HepG2 (cell line): Measurements from ENCODE around the gene KIRREL3.

Source experiments
- ASH2L ChIP-seq: fragments of 300-600, 200-600 bp; sonication (generic); IDR thresholded peaks from 2 replicates; pipeline ENCODE4 v1.7.0; 2017; ENCODE audit warnings: low read depth, mild to moderate bottlenecking, moderate library complexity, mixed read lengths, low read length; ENCODE audit not compliant: insufficient read length
- EZH2 ChIP-seq: conservative IDR thresholded peaks from 2 replicates; pipeline ENCODE4 v1.6.1; 2012; ENCODE audit warnings: mild to moderate bottlenecking, low read depth, low read length, moderate library complexity
- HHEX ChIP-seq: IDR thresholded peaks from 2 replicates; pipeline ENCODE4 v1.6.1; 2016; ENCODE audit warnings: control low read depth
- NFIC ChIP-seq: IDR thresholded peaks from 2 replicates; pipeline ENCODE4 v1.6.1; 2012; ENCODE audit warnings: mild to moderate bottlenecking, low read length, inconsistent platforms
- POLR2A ChIP-seq, 2 experiments: IDR thresholded peaks; 2 replicates each; pipeline ENCODE4 v1.6.1; 2011; ENCODE audit warnings: low read depth in 2 of 2, low read length in 2 of 2, mild to moderate bottlenecking in 1 of 2, moderate library complexity in 1 of 2; ENCODE audit not compliant: insufficient read depth in 1 of 2
- SIN3B ChIP-seq: fragments of 150-350 bp; IDR thresholded peaks from 2 replicates; pipeline ENCODE4 v1.6.1; 2014; ENCODE audit warnings: low read length
- ZNF263 ChIP-seq: sonication (generic); formaldehyde crosslinking; IDR thresholded peaks from 2 replicates; pipeline ENCODE4 v1.4.0; 2020; ENCODE audit warnings: missing genetic modification reagents
- TF ChIP-seq, protein P1 (sequence below), 2 experiments: IDR thresholded peaks; 2 replicates each; pipeline ENCODE4 v1.6.1; 2011 to 2012; ENCODE audit warnings: low read length in 2 of 2, borderline replicate concordance in 1 of 2, low read depth in 1 of 2, mild to moderate bottlenecking in 1 of 2, moderate library complexity in 1 of 2
- TF ChIP-seq, protein P2 (sequence below): sonication (generic); formaldehyde crosslinking; IDR thresholded peaks from 2 replicates; pipeline ENCODE4 v1.5.0; 2020; ENCODE audit warnings: mild to moderate bottlenecking, missing genetic modification reagents, moderate library complexity
- TF ChIP-seq, protein P3 (sequence below): sonication (generic); formaldehyde crosslinking; IDR thresholded peaks from 2 replicates; pipeline ENCODE4 v1.4.0; 2020; ENCODE audit warnings: mild to moderate bottlenecking, missing genetic modification reagents
- TF ChIP-seq, protein P4 (sequence below): sonication (generic); formaldehyde crosslinking; IDR thresholded peaks from 2 replicates; pipeline ENCODE4 v1.4.0; 2020; ENCODE audit warnings: missing genetic modification reagents, borderline replicate concordance
- TF ChIP-seq, protein P5 (sequence below): sonication (generic); formaldehyde crosslinking; IDR thresholded peaks from 2 replicates; pipeline ENCODE4 v1.4.0; 2020; ENCODE audit warnings: low read depth, mild to moderate bottlenecking, missing genetic modification reagents
- TF ChIP-seq, protein P6 (sequence below): IDR thresholded peaks from 2 replicates; pipeline ENCODE4 v1.6.1; 2012; ENCODE audit warnings: inconsistent platforms

DNA sequence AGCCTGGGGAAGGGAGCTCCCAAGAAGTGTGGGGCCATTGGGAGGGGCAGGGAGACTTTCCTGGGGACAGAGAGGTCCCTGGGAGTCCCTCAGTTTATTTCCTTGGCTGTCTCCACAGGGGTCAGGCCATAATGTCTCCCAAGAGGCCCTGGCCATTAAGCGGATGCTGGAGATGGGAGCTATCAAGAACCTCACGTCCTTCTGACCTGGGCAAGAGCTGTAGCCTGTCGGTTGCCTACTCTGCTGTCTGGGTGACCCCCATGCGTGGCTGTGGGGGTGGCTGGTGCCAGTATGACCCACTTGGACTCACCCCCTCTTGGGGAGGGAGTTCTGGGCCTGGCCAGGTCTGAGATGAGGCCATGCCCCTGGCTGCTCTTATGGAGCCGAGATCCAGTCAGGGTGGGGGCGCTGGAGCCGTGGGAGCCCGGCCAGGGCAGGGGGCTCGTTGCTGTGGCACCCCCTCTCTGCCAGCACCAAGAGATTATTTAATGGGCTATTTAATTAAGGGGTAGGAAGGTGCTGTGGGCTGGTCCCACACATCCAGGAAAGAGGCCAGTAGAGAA lies 586.6 kb downstream of the KIRREL3 start:
- TF ChIP-seq ASH2L (no peak), EZH2 (no peak), POLR2A (IDR thresholded peaks at IDR 0.05; ENCODE audit: insufficient read depth in 1 of 2, low read depth in 2 of 2, low read length in 2 of 2) (no peak), NFIC (no peak), ZNF263 (CRISPR knock-in tag) (no peak), HHEX (CRISPR knock-in tag) (no peak), SIN3B (no peak)
- TF ChIP-seq, protein P1, sequence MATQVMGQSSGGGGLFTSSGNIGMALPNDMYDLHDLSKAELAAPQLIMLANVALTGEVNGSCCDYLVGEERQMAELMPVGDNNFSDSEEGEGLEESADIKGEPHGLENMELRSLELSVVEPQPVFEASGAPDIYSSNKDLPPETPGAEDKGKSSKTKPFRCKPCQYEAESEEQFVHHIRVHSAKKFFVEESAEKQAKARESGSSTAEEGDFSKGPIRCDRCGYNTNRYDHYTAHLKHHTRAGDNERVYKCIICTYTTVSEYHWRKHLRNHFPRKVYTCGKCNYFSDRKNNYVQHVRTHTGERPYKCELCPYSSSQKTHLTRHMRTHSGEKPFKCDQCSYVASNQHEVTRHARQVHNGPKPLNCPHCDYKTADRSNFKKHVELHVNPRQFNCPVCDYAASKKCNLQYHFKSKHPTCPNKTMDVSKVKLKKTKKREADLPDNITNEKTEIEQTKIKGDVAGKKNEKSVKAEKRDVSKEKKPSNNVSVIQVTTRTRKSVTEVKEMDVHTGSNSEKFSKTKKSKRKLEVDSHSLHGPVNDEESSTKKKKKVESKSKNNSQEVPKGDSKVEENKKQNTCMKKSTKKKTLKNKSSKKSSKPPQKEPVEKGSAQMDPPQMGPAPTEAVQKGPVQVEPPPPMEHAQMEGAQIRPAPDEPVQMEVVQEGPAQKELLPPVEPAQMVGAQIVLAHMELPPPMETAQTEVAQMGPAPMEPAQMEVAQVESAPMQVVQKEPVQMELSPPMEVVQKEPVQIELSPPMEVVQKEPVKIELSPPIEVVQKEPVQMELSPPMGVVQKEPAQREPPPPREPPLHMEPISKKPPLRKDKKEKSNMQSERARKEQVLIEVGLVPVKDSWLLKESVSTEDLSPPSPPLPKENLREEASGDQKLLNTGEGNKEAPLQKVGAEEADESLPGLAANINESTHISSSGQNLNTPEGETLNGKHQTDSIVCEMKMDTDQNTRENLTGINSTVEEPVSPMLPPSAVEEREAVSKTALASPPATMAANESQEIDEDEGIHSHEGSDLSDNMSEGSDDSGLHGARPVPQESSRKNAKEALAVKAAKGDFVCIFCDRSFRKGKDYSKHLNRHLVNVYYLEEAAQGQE (IDR thresholded peaks at IDR 0.05; ENCODE audit: borderline replicate concordance in 1 of 2, low read depth in 1 of 2, low read length in 2 of 2): no peak
- TF ChIP-seq, protein P2, sequence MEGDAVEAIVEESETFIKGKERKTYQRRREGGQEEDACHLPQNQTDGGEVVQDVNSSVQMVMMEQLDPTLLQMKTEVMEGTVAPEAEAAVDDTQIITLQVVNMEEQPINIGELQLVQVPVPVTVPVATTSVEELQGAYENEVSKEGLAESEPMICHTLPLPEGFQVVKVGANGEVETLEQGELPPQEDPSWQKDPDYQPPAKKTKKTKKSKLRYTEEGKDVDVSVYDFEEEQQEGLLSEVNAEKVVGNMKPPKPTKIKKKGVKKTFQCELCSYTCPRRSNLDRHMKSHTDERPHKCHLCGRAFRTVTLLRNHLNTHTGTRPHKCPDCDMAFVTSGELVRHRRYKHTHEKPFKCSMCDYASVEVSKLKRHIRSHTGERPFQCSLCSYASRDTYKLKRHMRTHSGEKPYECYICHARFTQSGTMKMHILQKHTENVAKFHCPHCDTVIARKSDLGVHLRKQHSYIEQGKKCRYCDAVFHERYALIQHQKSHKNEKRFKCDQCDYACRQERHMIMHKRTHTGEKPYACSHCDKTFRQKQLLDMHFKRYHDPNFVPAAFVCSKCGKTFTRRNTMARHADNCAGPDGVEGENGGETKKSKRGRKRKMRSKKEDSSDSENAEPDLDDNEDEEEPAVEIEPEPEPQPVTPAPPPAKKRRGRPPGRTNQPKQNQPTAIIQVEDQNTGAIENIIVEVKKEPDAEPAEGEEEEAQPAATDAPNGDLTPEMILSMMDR: no peak
- TF ChIP-seq, protein P3, sequence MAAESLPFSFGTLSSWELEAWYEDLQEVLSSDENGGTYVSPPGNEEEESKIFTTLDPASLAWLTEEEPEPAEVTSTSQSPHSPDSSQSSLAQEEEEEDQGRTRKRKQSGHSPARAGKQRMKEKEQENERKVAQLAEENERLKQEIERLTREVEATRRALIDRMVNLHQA: no peak
- TF ChIP-seq, protein P4, sequence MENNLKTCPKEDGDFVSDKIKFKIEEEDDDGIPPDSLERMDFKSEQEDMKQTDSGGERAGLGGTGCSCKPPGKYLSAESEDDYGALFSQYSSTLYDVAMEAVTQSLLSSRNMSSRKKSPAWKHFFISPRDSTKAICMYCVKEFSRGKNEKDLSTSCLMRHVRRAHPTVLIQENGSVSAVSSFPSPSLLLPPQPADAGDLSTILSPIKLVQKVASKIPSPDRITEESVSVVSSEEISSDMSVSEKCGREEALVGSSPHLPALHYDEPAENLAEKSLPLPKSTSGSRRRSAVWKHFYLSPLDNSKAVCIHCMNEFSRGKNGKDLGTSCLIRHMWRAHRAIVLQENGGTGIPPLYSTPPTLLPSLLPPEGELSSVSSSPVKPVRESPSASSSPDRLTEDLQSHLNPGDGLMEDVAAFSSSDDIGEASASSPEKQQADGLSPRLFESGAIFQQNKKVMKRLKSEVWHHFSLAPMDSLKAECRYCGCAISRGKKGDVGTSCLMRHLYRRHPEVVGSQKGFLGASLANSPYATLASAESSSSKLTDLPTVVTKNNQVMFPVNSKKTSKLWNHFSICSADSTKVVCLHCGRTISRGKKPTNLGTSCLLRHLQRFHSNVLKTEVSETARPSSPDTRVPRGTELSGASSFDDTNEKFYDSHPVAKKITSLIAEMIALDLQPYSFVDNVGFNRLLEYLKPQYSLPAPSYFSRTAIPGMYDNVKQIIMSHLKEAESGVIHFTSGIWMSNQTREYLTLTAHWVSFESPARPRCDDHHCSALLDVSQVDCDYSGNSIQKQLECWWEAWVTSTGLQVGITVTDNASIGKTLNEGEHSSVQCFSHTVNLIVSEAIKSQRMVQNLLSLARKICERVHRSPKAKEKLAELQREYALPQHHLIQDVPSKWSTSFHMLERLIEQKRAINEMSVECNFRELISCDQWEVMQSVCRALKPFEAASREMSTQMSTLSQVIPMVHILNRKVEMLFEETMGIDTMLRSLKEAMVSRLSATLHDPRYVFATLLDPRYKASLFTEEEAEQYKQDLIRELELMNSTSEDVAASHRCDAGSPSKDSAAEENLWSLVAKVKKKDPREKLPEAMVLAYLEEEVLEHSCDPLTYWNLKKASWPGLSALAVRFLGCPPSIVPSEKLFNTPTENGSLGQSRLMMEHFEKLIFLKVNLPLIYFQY: no peak
- TF ChIP-seq, protein P5, sequence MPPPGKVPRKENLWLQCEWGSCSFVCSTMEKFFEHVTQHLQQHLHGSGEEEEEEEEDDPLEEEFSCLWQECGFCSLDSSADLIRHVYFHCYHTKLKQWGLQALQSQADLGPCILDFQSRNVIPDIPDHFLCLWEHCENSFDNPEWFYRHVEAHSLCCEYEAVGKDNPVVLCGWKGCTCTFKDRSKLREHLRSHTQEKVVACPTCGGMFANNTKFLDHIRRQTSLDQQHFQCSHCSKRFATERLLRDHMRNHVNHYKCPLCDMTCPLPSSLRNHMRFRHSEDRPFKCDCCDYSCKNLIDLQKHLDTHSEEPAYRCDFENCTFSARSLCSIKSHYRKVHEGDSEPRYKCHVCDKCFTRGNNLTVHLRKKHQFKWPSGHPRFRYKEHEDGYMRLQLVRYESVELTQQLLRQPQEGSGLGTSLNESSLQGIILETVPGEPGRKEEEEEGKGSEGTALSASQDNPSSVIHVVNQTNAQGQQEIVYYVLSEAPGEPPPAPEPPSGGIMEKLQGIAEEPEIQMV (CRISPR knock-in tag): no peak
- TF ChIP-seq, protein P6, sequence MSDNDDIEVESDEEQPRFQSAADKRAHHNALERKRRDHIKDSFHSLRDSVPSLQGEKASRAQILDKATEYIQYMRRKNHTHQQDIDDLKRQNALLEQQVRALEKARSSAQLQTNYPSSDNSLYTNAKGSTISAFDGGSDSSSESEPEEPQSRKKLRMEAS: no peak
